GM19455 (cell line): ENCODE results near the gene ZBTB7C.

Experiments
- ATAC-seq: cut with Tn5 transposase; IDR thresholded peaks from one replicate; pipeline ENCODE4 v1.9.1; 2021; ENCODE audit not compliant: unreplicated experiment

Gene ZBTB7C

GRCh38 chr18:48007955-48008701 is 401.1 kb downstream of the ZBTB7C start:
- no peak for ATAC-seq

DNA sequence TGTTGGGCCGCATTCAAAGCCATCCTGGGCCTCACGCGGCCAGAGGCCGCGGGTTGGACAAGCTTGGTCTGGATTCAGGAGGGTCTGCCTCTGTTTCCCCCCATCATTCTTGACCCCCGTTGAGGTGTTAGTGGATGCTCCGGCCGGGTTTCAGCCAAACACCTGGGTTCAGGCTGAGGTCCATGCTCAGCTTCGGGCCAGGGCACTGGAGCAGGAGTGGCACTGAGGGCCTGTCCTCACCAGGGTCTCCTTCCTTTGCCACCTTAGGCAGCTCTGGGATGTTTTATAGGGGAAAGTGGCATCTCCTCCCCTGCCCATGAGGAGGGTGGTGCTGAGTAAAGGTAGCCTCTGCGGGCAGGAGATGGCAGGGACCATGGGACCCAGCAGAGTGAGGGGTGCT is 401.8 kb downstream of the ZBTB7C start:
- ATAC-seq: no peak

DNA sequence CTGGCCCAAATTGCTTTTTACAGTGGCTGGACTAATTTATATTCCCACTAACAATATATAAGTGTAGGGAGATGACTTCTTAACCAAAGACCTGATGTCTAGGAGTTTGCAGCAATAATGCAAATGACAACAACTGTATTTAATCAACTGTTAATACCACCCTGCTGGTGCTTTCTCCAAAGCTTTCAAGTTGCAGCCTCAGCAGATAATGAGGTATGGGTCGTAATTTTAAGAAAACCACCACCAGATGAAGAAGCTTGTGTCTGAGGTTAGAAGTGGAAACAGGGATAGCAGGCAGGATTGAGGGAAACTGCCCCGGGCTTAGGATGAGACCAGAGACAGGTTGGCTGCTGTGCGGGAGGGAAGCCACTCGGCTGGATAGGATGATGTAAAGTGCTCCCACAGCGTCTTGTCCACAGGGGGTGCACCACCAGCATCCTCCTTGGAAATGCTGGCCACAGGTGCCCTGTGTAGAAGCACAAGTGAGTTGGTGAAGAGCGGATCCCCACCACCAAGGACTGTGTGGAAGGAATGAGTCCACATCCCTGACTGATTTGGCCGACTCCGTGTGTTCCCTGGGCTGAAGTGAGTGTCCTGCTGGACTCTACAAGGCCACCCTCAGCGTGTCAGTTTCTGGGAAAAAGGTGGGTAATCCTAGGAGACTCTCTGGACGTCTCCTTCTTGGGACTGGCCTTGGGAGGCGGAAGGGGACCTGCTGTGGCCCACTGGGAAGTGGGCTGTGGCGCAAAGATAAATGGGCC is 402.6 kb downstream of the ZBTB7C start:
- no peak for ATAC-seq

GRCh38 chr18:48004577-48004976 is 404.6 kb downstream of the ZBTB7C start:
- no peak for ATAC-seq

- no peak for ATAC-seq
These were observed 405.5 kb downstream of the ZBTB7C start for GRCh38 chr18:48003426-48004349.

DNA sequence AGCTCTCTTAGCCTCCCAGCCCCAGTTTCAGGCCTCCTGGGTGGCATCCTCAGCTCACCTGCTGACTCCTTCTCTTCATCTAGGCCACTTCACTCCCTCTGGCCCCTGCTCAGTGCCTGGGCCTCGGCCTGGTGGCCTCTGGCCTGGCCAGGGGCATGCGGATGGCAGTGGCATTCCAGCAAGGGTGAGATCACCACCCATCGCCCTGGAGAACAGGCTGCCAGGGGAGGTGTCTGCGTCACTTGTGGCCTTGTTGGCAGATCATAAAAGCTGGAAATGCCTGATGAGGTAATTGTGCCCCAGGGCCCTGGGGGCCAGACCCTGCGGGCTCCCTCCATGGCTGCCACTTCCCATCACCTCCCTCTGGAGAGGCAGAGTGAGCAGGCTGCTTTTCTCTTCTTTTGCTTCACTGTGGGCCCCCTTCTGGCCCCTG is 406.2 kb downstream of the ZBTB7C start:
- no peak for ATAC-seq

DNA sequence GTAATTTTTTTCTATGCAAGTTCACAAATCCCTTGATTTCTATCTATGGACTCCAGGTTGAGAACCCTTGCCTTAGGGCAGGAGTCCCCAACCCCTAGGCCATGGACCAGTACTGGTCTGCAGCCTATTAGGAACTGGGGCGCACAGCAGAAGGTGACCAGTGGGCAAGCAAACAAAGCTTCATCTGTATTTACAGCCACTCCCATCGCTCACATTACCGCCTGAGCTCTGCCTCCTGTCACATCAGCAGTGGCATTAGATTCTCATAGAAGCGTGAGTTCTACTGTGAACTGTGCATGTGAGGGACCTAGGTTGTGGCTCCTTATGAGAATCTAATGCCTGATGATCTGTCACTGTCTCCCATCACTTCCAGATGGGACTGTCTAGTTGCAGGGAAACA is 408.5 kb downstream of the ZBTB7C start:
- no peak for ATAC-seq

DNA sequence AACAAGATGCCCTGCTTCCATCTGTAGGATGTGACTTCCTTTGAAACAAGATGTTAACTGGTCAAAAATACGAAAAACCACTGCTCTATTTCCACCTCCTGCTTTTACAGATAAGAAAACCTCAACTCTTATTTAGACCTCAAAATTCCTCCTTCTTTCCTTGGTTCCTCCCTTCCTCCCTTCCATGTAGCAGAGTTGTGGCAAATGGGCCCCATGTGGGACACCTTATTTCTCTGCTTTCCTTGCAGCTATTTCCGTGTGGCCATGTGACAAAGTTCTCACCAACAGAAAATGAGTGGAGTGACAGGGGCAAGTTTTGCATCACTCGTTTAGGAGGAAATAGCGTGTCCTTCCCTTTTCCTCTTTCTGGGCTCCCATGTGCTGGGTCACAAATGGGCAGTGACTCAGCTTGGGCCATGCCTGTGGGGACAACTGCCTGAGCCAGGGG is 409.4 kb downstream of the ZBTB7C start:
- no peak for ATAC-seq

- ATAC-seq: no peak
These were observed 411.8 kb downstream of the ZBTB7C start for GRCh38 chr18:47997338-47997780.

DNA sequence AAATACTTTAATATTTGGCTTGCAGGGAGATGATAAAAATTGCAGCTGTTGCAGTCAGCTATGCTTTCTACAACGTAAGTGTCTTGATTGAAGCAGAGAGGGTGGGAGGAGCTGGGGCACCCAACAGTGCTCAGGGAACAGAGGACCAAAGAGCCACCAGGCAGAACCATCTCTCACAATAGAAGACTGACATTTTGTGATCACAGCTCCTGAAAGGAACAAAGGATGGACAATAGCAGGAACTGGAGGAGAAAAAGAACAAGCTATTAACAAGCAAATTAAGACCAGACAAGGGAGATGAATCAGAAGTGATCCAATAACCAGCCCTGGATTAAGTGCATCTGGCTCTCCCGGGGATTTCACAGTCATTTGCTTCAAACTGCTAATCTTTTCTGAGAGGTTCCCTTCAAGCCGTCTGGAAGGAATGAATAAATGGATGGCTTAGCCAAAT is 413.1 kb downstream of the ZBTB7C start:
- no peak for ATAC-seq

GRCh38 chr18:47995654-47996053 is 413.5 kb downstream of the ZBTB7C start:
- no peak for ATAC-seq

DNA sequence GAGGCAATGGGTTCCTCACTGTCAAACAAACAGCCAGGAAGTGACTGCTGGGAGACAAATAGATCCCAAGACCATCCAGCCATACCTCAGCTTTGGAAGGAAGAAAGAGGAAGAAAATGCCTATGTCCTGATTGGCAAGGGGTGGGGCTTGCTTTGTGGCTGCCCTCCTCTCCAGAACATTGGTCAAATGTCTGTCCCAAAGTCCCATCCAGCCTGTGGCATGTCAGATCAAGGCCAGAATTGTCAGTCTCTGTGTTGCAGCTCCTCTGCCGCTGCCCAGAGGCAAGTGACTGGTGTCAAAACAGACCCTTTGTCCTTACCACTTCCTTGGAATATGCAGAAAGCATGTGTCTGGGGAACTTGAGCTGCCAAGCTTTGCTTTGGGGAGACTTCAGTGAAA is 415.8 kb downstream of the ZBTB7C start:
- no peak for ATAC-seq

- no peak for ATAC-seq
These were observed 416.2 kb downstream of the ZBTB7C start for GRCh38 chr18:47992976-47993375.

- ATAC-seq: no peak
These were observed 416.9 kb downstream of the ZBTB7C start for GRCh38 chr18:47992266-47992665.

DNA sequence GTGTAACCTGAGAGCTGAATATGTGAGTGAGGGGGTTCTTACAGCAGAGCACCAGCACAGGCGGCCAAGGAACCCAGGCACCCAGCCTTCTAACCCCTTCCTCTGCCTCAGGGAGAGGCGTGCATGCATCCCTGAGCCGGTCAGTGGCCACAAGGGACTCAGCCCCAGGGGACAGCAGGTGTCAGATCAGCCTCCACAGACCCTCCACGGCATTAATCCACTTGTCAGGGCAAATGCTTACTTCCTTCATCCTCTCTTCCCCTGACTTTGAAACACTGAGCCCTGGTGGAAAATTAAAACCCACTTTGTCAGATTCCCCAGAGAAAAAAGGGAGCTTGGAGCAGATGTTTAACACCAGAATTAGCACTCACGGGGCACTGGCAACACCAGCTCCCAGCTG is 418.2 kb downstream of the ZBTB7C start:
- ATAC-seq: no peak

GRCh38 chr18:47987388-47987699 is 421.8 kb downstream of the ZBTB7C start:
- ATAC-seq: no peak

DNA sequence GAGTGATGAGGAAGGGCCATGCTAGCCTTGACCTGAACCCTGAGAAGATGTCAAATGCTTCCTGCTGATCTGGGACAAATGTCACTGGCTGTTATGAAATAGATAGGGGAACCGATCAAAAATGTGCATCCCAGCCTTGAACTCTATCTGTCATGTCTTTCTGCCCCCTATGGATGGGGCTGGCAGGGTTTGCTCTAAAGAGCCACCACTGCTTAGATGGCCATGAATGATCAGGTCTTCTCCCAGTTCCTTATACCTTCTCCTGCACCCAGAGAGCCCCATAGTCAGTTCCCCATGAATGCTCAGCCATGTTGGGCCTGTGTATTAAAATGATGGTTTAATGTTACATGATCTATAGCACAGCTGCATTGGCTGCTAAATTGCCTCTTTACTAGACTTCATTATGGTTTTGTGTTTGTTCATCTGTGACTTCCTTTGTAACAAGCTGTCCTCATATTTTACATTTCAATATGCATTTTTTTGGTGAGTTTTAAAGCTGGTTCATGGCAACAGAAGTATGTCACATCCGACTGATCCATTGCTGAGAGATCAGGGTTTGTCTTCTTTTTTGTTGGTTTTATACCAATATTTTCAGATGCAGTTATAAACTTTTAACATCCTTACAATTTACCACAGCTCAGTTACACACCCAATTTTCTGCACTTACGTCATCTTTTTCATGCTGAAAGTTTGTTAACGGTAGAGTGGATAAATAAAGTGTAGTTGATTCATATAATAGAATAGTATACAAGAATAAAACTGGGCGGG is 422.4 kb downstream of the ZBTB7C start:
- no peak for ATAC-seq

DNA sequence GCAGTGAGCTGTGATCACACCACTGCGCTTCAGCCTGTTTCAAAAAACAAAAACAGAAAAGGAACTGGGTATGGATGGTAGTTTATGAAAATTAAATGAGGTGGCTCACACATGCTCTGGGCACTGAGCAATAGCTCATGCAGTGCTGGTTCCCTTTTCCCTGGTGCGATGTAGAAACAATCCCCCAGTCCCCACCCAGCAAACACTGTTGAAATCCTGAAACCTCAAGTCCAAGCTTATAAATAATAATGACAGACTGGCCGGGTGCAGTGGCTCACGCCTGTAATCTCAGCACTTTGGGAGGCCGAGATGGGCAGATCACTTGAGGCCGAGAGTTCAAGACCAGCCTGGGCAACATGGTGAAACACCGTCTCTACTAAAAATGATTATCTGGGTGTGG is 423.3 kb downstream of the ZBTB7C start:
- ATAC-seq: no peak

- no peak for ATAC-seq
These were observed 424.2 kb downstream of the ZBTB7C start for GRCh38 chr18:47984991-47985390.

DNA sequence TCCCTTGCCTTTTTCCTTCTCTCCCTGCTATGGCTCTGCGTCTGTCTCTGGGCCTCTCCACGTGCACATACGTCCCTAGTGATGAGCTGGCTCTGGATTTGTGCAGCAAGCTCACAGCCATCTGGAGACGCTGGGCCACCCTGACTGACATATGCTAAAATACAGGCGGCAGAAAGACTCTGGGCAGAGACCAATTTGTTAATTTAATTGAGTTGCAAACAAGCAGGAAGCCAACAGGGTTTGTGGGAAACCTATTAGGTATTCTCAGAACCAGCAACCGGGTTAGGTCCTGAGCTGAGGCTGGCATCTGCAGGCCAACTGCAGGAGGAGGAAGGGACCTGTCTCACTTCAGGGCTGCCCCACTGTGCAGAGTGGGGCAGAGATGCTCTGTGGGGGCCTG is 425.2 kb downstream of the ZBTB7C start:
- ATAC-seq: no peak

DNA sequence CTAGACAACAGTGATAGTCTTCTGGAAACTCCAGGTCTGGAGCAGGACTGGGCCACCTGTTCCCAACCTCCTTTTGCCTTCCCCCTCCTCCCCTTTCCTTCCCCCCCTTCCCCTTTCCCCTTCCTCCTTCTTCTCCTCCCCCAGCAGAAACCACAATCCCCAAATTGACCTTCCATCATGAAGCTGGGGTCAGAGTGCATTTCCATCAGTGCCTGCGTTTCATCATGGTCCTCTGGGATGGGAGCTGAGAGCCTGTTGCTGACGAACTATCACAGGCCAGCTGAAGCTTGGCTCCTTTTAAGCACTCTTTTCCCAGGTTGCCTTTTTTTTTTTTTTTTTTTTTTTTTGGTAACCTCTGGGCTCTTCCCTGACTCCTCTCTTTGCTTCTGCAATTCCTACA is 426.1 kb downstream of the ZBTB7C start:
- no peak for ATAC-seq
